T-helper 2 cell treated with Interferon-gamma antibody and Interleukin-4, amounts not matched to agents 100 ng/mL and 5 ng/mL, for 36 hours (primary cell): ENCODE results near the gene SLC6A16. TPM values are rescaled to one million over a fixed set of nuclear protein-coding genes. Genes with fewer than 3 reads are reported as not detected.
"Not testable (repeated sequence)": the region's sequence is repeated elsewhere in the genome, so short reads cannot be mapped to it uniquely, and the experiment has no call there.

Experiments used
- intact Hi-C: fragments of 100-400 bp; cut with micrococcal nuclease; formaldehyde crosslinking; loops from one replicate; pipeline ENCODE4 v1.15.1; 2023
- total RNA-seq: library from RNA; stranded (reverse); gene quantifications from 2 replicates; pipeline ENCODE4 v1.2.3, GENCODE V29; 2022

The SLC6A16 gene
- total RNA-seq, 1 donor from 2014 or later: 3.8 TPM

- intact Hi-C loops: loop anchor here (10.0 kb wide), 1 partner anchor 113 kb away; the partner anchor contains the start of gene SLC17A7
Measured at GRCh38 chr19:49331616-49332055, 6.6 kb upstream of the SLC6A16 start.

GRCh38 chr19:49331187-49331586, 6.2 kb upstream of the SLC6A16 start:
- intact Hi-C loops: loop anchor here (10.0 kb wide), 1 partner anchor 114 kb away; the partner anchor contains the start of gene SLC17A7

- intact Hi-C loops: loop anchor here (1.0 to 2.0 kb wide), 2 partner anchors 62 to 102 kb away; no protein-coding TSS in a partner anchor
Measured at GRCh38 chr19:49328741-49329140, 3.8 kb upstream of the SLC6A16 start.

GRCh38 chr19:49327878-49328544, 3.0 kb upstream of the SLC6A16 start:
- intact Hi-C loops: loop anchor here (1.0 to 2.0 kb wide), 2 partner anchors 61 to 102 kb away; no protein-coding TSS in a partner anchor

DNA sequence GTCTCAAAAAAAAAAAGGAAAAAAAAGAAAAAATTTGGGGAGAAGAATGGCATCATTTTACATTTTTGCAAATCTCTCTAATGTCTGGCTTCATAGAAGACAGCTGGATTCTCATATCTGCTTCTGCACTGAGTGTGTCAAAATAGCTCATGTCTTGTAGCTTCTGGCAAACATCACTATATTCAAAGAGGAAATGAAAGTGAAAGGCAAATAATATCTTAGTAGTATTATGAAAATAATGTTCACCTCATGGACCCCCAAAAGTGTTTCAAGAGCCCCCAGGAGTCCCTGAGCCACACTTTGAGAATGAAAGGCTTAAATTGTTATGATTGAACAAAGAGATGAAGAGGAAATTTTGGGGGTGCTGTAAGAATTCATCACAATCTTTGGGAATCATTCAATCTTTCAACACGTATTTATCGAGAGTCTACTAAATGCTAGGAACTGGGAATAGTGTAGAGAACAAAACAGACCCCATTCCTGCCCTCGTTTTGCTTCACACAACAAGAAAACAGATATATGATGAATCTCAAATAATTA, 1.2 kb upstream of the SLC6A16 start:
- intact Hi-C loops: no loop called here

DNA sequence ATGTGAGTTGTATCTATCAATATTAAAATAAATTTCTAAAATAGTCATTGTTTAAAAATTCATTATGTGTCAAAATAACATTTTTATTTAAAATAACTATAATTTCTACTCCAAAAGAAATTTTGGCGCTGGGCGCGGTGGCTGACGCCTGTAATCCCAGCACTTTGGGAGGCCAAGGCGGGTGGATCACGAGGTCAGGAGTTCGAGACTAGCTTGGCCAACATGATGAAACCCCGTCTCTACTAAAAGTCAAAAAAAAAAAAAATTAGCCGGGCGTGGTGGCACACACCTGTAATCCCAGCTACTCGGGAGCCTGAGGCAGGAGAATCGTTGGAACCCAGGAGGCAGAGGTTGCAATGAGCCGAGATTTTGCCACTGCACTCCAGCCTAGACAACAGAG, 765 bp upstream of the SLC6A16 start:
- intact Hi-C loops: not testable (repeated sequence)

- intact Hi-C loops: no loop called here
Measured at GRCh38 chr19:49318296-49318695, 6.7 kb downstream of the SLC6A16 start.

- intact Hi-C loops: no loop called here
Measured at GRCh38 chr19:49316284-49316683, 8.7 kb downstream of the SLC6A16 start.

DNA sequence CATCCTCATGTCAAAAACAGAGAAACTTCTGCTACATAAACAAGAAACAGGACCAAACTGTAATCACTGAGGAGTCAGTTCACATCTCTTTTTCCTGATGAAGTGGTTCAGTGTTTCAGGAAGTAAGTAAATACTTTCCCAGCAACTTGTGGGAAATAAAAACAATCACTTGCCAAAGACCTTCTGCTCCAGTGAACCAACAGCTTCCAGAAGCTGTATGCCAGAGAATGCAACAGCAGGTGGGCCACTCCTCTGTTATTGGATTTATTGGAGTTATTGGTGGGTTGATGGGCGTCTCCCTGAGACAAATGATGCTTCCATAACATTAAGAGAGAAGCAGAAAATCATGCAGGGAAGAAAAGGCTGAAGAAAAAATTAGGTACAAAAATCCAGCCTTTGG, 9.9 kb downstream of the SLC6A16 start:
- intact Hi-C loops: no loop called here

GRCh38 chr19:49309087-49309486, 15.9 kb downstream of the SLC6A16 start:
- intact Hi-C loops: no loop called here

DNA sequence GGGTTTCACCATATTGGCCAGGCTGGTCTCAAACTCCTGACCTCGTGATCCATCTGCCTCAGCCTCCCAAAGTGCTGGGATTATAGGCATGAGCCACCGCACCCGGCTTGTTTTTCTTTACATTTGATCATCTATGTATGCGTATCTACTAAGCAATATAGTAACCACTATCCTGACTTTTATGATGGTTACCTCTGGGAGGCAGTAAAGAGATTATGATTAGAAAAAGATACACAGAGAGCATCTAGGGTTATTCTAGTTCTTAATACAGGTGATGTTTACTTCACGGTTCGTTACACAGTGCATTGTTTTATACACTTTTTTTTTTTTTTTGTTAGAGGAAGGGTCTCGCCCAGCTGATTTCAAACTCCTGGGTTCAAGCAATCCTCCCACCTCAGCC, 18.3 kb downstream of the SLC6A16 start:
- intact Hi-C loops: not testable (repeated sequence)

DNA sequence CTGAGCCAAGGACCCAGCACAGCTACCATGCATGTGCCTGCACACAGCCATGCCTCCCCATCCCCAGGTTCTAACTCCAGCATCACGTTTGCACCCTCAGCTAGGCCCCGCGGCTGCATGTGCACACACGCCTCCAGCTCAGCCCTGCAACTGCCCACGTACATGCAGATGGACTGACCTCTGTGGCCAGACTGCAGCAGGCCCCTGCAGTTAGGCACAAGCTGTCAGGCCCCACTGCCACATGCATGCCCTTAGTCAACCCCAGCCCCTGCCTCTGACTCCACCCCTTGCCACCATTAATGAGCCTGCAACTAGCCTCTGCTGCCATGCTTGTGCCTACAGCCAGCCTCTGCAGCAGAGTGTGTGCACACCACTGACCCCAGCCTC, 23.1 kb downstream of the SLC6A16 start:
- intact Hi-C loops: loop anchor here (1.0 kb wide), 1 partner anchor 76 kb away; no protein-coding TSS in a partner anchor

DNA sequence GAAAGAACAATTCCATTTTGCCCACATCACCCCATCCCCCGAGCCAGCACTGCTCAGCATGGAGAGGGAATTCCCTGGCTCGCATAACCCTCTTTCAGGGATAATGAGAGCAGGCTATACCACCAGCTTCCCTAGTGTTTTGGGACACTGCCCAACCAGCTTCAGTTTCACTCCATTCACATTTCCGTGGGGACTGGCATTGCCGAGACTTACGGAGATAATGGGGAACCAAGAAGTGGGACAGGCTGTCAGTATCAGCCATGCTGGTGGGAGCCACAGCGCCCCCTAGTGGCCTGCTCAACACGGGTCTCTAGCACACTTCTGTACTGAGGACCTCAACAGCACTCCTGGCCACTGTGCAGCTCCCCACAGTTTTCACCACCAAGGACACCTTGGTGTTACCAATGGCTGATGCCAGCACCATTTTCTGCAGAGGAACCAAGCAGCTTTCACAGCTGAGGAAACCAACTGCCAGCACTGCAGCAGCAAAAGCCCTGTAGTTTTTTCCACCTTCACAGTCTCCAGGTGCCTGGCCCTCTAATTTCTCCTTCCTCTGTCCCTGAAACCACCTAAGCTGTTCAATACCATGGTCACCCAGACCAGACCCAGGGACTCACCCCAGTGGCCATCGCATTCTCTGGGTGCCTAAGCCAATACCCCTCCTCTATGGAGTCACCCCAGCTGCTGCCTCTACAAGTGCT, 23.7 kb downstream of the SLC6A16 start:
- intact Hi-C loops: loop anchor here (1.0 kb wide), 1 partner anchor 75 kb away; no protein-coding TSS in a partner anchor

- intact Hi-C loops: not testable (repeated sequence)
Measured at GRCh38 chr19:49298653-49299052, 26.3 kb downstream of the SLC6A16 start.

DNA sequence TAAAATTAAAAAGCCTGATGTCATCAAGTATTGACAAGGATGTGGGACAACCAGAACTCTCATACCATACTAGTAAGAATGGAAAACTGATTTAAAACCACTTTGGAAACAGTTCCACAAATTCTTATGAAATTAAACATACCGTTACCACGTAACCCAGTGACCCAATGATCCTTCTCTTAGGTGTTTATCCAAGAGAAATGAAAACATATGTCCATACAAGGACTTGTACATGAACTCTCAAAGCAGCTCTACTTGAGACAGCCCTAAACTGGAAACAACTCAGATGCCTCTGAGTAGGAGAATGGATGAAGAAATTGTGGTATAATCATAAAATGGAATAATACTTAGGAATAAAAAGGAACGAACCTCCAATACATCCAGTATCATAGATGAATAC, 27.6 kb downstream of the SLC6A16 start:
- intact Hi-C loops: no loop called here

GRCh38 chr19:49295208-49295880, 29.6 kb downstream of the SLC6A16 start:
- intact Hi-C loops: no loop called here

GRCh38 chr19:49294401-49294800, 30.6 kb downstream of the SLC6A16 start:
- intact Hi-C loops: no loop called here

- intact Hi-C loops: no loop called here
Measured at GRCh38 chr19:49290517-49290916, 34.5 kb downstream of the SLC6A16 start.

- intact Hi-C loops: not testable (repeated sequence)
Measured at GRCh38 chr19:49289286-49289685, 35.7 kb downstream of the SLC6A16 start.

- intact Hi-C loops: not testable (repeated sequence)
Measured at GRCh38 chr19:49288205-49288604, 36.8 kb downstream of the SLC6A16 start.

DNA sequence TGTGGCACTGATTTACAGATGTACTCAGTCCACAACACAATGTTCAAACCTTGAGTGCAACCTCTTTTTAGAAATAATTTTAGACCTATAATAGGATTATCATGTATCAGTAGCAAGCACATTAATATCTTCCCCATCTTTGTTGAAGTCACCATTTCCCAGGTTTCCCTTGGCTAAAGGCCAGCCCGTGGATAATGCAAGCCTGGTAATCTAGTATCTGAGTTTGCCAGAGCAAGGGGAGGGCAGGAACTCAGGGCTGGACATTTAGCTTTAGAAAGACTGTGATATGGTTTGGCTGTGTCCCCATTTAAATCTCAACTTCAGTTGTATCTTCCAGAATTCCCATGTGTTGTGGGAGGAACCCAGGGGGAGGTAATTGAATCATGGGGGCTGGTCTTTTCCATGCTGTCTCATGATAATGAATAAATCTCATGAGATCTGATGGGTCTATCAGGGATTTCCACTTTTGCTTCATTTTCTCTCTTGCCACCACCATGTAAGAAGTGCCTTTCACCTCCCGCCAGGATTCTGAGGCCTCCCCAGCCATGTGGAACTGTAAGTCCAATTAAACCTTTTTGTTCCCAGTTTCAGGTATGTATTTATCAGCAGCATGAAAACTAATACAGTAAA, 37.7 kb downstream of the SLC6A16 start:
- intact Hi-C loops: no loop called here
